ENCODE results near the gene CFAP300.

The CFAP300 gene

GRCh38 chr11:102116453-102117205 is 69.4 kb downstream of the CFAP300 start:
- Histone ChIP-seq H3K9ac (ENCODE audit: low read depth, low read length) (no peak overlapping the region), H3K4me3 (ENCODE audit: low read depth, low read length) (no peak overlapping the region), H3K4me1 (ENCODE audit: control insufficient read depth, insufficient read depth, low read length) (peaks cover 56% of the 10 kb centered on the region), H3K27me3 (ENCODE audit: control insufficient read depth, insufficient read depth, low read length) (no peaks in the 10 kb centered on the region), H3K36me3 (ENCODE audit: control insufficient read depth, insufficient read depth, low read length) (no peaks in the 10 kb centered on the region), H3K9me3 (ENCODE audit: control insufficient read depth, insufficient read depth, low read length) (no peaks in the 10 kb centered on the region)

- no peak overlapping the region for H3K9ac ChIP-seq (ENCODE audit: low read depth, low read length)
- H3K4me3 ChIP-seq (ENCODE audit: low read depth, low read length): no peak overlapping the region
- peaks cover 56% of the 10 kb centered on the region for H3K4me1 ChIP-seq (ENCODE audit: control insufficient read depth, insufficient read depth, low read length)
Observed at GRCh38 chr11:102117472-102118113, 70.4 kb downstream of the CFAP300 start.

GRCh38 chr11:102118937-102119336 is 71.7 kb downstream of the CFAP300 start:
- peaks cover 53% of the 10 kb centered on the region for H3K4me1 ChIP-seq (ENCODE audit: control insufficient read depth, insufficient read depth, low read length)
- H3K36me3 ChIP-seq (ENCODE audit: control insufficient read depth, insufficient read depth, low read length): no peaks in the 10 kb centered on the region
- no peaks in the 10 kb centered on the region for H3K9me3 ChIP-seq (ENCODE audit: control insufficient read depth, insufficient read depth, low read length)
- H3K27me3 ChIP-seq (ENCODE audit: control insufficient read depth, insufficient read depth, low read length): no peaks in the 10 kb centered on the region
- H3K9ac ChIP-seq (ENCODE audit: low read depth, low read length): no peak overlapping the region
- H3K4me3 ChIP-seq (ENCODE audit: low read depth, low read length): no peak overlapping the region

More at GRCh38 chr11:102117472-102118113, 70.4 kb downstream of the CFAP300 start:
- Histone ChIP-seq H3K9me3 (ENCODE audit: control insufficient read depth, insufficient read depth, low read length) (no peaks in the 10 kb centered on the region), H3K27me3 (ENCODE audit: control insufficient read depth, insufficient read depth, low read length) (no peaks in the 10 kb centered on the region), H3K36me3 (ENCODE audit: control insufficient read depth, insufficient read depth, low read length) (no peaks in the 10 kb centered on the region)

- no peak overlapping the region for H3K9ac ChIP-seq (ENCODE audit: low read depth, low read length)
- H3K4me3 ChIP-seq (ENCODE audit: low read depth, low read length): no peak overlapping the region
- no peaks in the 10 kb centered on the region for H3K36me3 ChIP-seq (ENCODE audit: control insufficient read depth, insufficient read depth, low read length)
- no peaks in the 10 kb centered on the region for H3K9me3 ChIP-seq (ENCODE audit: control insufficient read depth, insufficient read depth, low read length)
- H3K27me3 ChIP-seq (ENCODE audit: control insufficient read depth, insufficient read depth, low read length): no peaks in the 10 kb centered on the region
- H3K4me1 ChIP-seq (ENCODE audit: control insufficient read depth, insufficient read depth, low read length): peaks cover 45% of the 10 kb centered on the region
Observed at GRCh38 chr11:102119997-102120396, 72.8 kb downstream of the CFAP300 start.

- Histone ChIP-seq H3K36me3 (ENCODE audit: control insufficient read depth, insufficient read depth, low read length) (peaks cover under 1% of the 10 kb centered on the region), H3K27me3 (ENCODE audit: control insufficient read depth, insufficient read depth, low read length) (no peaks in the 10 kb centered on the region), H3K4me1 (ENCODE audit: control insufficient read depth, insufficient read depth, low read length) (peaks cover 42% of the 10 kb centered on the region), H3K9me3 (ENCODE audit: control insufficient read depth, insufficient read depth, low read length) (peaks cover 1% of the 10 kb centered on the region), H3K9ac (ENCODE audit: low read depth, low read length) (no peak overlapping the region), H3K4me3 (ENCODE audit: low read depth, low read length) (no peak overlapping the region)
Observed at GRCh38 chr11:102120437-102120973, 73.3 kb downstream of the CFAP300 start.

- no peak overlapping the region for H3K9ac ChIP-seq (ENCODE audit: low read depth, low read length)
- no peak overlapping the region for H3K4me3 ChIP-seq (ENCODE audit: low read depth, low read length)
- H3K36me3 ChIP-seq (ENCODE audit: control insufficient read depth, insufficient read depth, low read length): peaks cover 3% of the 10 kb centered on the region
- no peaks in the 10 kb centered on the region for H3K27me3 ChIP-seq (ENCODE audit: control insufficient read depth, insufficient read depth, low read length)
- peaks cover 35% of the 10 kb centered on the region for H3K4me1 ChIP-seq (ENCODE audit: control insufficient read depth, insufficient read depth, low read length)
- peaks cover 5% of the 10 kb centered on the region for H3K9me3 ChIP-seq (ENCODE audit: control insufficient read depth, insufficient read depth, low read length)
Observed at GRCh38 chr11:102121329-102121728, 74.1 kb downstream of the CFAP300 start.

Measured in iPS-15b (cell line).